ENCODE data around the gene ARL6IP4. TPM values are rescaled to one million over a fixed set of nuclear protein-coding genes. Genes with fewer than 3 reads are reported as not detected.

The ARL6IP4 gene
- total RNA-seq, 1 experiment from 2014 or later: 189 TPM

GRCh38 chr12:123017753-123018152 is 37.3 kb downstream of the ARL6IP4 start:
- no TSS peak for BruUV-seq (replicated peaks)
- Histone ChIP-seq H3K27ac (ENCODE audit: low read depth, low read length, poor library complexity, severe bottlenecking) (no peak overlapping the region), H3K4me1 (ENCODE audit: insufficient read depth, low read length, poor library complexity, severe bottlenecking) (no peaks in the 10 kb centered on the region), H3K9me3 (ENCODE audit: low read depth, low read length, poor library complexity, severe bottlenecking) (no peaks in the 10 kb centered on the region), H3K4me3 (ENCODE audit: low read depth, low read length, poor library complexity, severe bottlenecking) (no peak overlapping the region), H3K27me3 (replicated peaks; ENCODE audit: insufficient read depth, low read depth, low read length, poor library complexity) (no peaks in the 10 kb centered on the region), H3K36me3 (ENCODE audit: insufficient read depth, low read length, poor library complexity, severe bottlenecking) (no peaks in the 10 kb centered on the region)
- DNase-seq (ENCODE audit: low spot score): no peak
- intact Hi-C loops (cut with micrococcal nuclease; ENCODE audit: unreplicated experiment): no loop called here
- CTCF ChIA-PET: no interaction called here
- TF ChIP-seq EZH2 (IDR thresholded peaks at IDR 0.05; ENCODE audit: borderline replicate concordance, low read depth, low read length, poor library complexity, severe bottlenecking) (no peak), CTCF (conservative IDR thresholded peaks at IDR 0.05; ENCODE audit: low read depth, low read length) (no peak)
- POLR2A ChIA-PET (ENCODE audit: low non-redundant PET): no interaction called here

- Histone ChIP-seq H3K9me3 (ENCODE audit: low read depth, low read length, poor library complexity, severe bottlenecking) (no peaks in the 10 kb centered on the region), H3K36me3 (ENCODE audit: insufficient read depth, low read length, poor library complexity, severe bottlenecking) (no peaks in the 10 kb centered on the region), H3K27ac (ENCODE audit: low read depth, low read length, poor library complexity, severe bottlenecking) (no peak overlapping the region), H3K4me1 (ENCODE audit: insufficient read depth, low read length, poor library complexity, severe bottlenecking) (no peaks in the 10 kb centered on the region), H3K27me3 (replicated peaks; ENCODE audit: insufficient read depth, low read depth, low read length, poor library complexity) (no peaks in the 10 kb centered on the region), H3K4me3 (ENCODE audit: low read depth, low read length, poor library complexity, severe bottlenecking) (no peak overlapping the region)
- no peak for DNase-seq (ENCODE audit: low spot score)
- ChIA-PET CTCF (no interaction called here), POLR2A (ENCODE audit: low non-redundant PET) (no interaction called here)
- TF ChIP-seq CTCF (conservative IDR thresholded peaks at IDR 0.05; ENCODE audit: low read depth, low read length): no peak
- TF ChIP-seq EZH2 (IDR thresholded peaks at IDR 0.05; ENCODE audit: borderline replicate concordance, low read depth, low read length, poor library complexity, severe bottlenecking): no peak
- intact Hi-C loops (cut with micrococcal nuclease; ENCODE audit: unreplicated experiment): no loop called here
- BruUV-seq (replicated peaks): no TSS peak
These were observed 39.3 kb downstream of the ARL6IP4 start for GRCh38 chr12:123019841-123020138.

- H3K27ac ChIP-seq (ENCODE audit: low read depth, low read length, poor library complexity, severe bottlenecking): no peak overlapping the region
- TF ChIP-seq CTCF (conservative IDR thresholded peaks at IDR 0.05; ENCODE audit: low read depth, low read length) (no peak), EZH2 (IDR thresholded peaks at IDR 0.05; ENCODE audit: borderline replicate concordance, low read depth, low read length, poor library complexity, severe bottlenecking) (no peak)
- POLR2A ChIA-PET (ENCODE audit: low non-redundant PET): no interaction called here
- intact Hi-C loops (cut with micrococcal nuclease; ENCODE audit: unreplicated experiment): no loop called here
- H3K4me1 ChIP-seq (ENCODE audit: insufficient read depth, low read length, poor library complexity, severe bottlenecking): no peaks in the 10 kb centered on the region
- CTCF ChIA-PET: no interaction called here
- no TSS peak for BruUV-seq (replicated peaks)
- DNase-seq (ENCODE audit: low spot score): no peak
- H3K9me3 ChIP-seq (ENCODE audit: low read depth, low read length, poor library complexity, severe bottlenecking): no peaks in the 10 kb centered on the region
- no peaks in the 10 kb centered on the region for H3K27me3 ChIP-seq (replicated peaks; ENCODE audit: insufficient read depth, low read depth, low read length, poor library complexity)
- H3K36me3 ChIP-seq (ENCODE audit: insufficient read depth, low read length, poor library complexity, severe bottlenecking): no peaks in the 10 kb centered on the region
- H3K4me3 ChIP-seq (ENCODE audit: low read depth, low read length, poor library complexity, severe bottlenecking): no peak overlapping the region
These were observed 41.5 kb downstream of the ARL6IP4 start for GRCh38 chr12:123021688-123022604.

Data from A673 (cell line).